Heart right ventricle (tissue), 16 donors: ENCODE results near the gene RALB. TPM values are rescaled to one million over a fixed set of nuclear protein-coding genes. Genes with fewer than 3 reads are reported as not detected.

Experiments
- ATAC-seq, 8 donors: fragments of 200-7000 bp; cut with Tn5 transposase; one replicate each; pipeline ENCODE4 v1.9.1; 2020; ENCODE audit warnings: mild to moderate bottlenecking in 8 of 8, moderate library complexity in 8 of 8, moderate number of reproducible peaks in 1 of 8
- DNase-seq, 2 donors: peaks; one replicate each; pipeline ENCODE4 v3.0.0-alpha.2; 2020
- H3K27ac ChIP-seq, 10 donors: fragments of 200-600 bp; sonication (generic) in 2 of 10; one replicate each; pipeline versions ENCODE4 v1.5.0 to v1.8.0; 2020 to 2022; ENCODE audit warnings: mild to moderate bottlenecking in 3 of 10
- H3K27me3 ChIP-seq, 7 donors: fragments of 200-600 bp; one replicate each; pipeline ENCODE4 v1.8.0; 2021 to 2022; ENCODE audit warnings: mild to moderate bottlenecking in 2 of 7
- H3K36me3 ChIP-seq, 9 donors: fragments of 200-600 bp; sonication (generic) in 1 of 9; one replicate each; pipeline versions ENCODE4 v1.5.0 to v1.8.0; 2020 to 2022; ENCODE audit warnings: mild to moderate bottlenecking in 2 of 9
- H3K4me1 ChIP-seq, 9 donors: fragments of 200-600 bp; sonication (generic) in 1 of 9; one replicate each; pipeline versions ENCODE4 v1.5.0 to v1.8.0; 2020 to 2022; ENCODE audit warnings: mild to moderate bottlenecking in 4 of 9
- H3K4me3 ChIP-seq, 10 donors: fragments of 200-600 bp; sonication (generic) in 2 of 10; one replicate each; pipeline versions ENCODE4 v1.5.0 to v1.8.0; 2020 to 2022; ENCODE audit warnings: mild to moderate bottlenecking in 7 of 10, moderate library complexity in 2 of 10
- H3K9me3 ChIP-seq, 11 donors: fragments of 200-600 bp in 10 of 11; sonication (generic) in 2 of 11; one replicate each; pipeline versions ENCODE4 v1.5.0 to v1.8.0; 2013 to 2022; ENCODE audit warnings: mild to moderate bottlenecking in 2 of 11, control low read depth in 1 of 11, moderate library complexity in 1 of 11
- WGBS, 2 donors: extraction: QIAGEN DNeasy Blood & Tissue Kit; methylation state at CpG; one replicate each; pipeline ENCODE4 v1.1.7; 2013; ENCODE audit warnings: inconsistent platforms in 1 of 2; 5-methylcytosine and 5-hydroxymethylcytosine counted together
- intact Hi-C, 10 donors: fragments of 100-400 bp; cut with DNase I; formaldehyde crosslinking; loops; one replicate each; pipeline versions ENCODE4 v1.11.1 to v1.14.2; 2022
- polyA plus RNA-seq, 2 donors: library from polyadenylated mRNA; stranded (reverse); fragments of 200-250 nt; gene quantifications; one replicate each; pipeline ENCODE4 v1.2.3, GENCODE V29; 2013
- total RNA-seq, 10 donors: library from RNA; stranded (reverse); fragmentation: NEBNext Ultra II Directional in 3 of 10; extraction: Animal tissue kit (Norgen Biotek cat#: 25700) in 3 of 10; gene quantifications; one replicate each; pipeline versions ENCODE4 v1.2.1 to v1.2.4, GENCODE V29; 2021 to 2023
- TF ChIP-seq, protein P1 (sequence below), 9 donors: fragments of 200-600 bp; sonication (generic) in 2 of 9; IDR thresholded peaks; one replicate each; pipeline versions ENCODE4 v1.5.0 to v1.8.0; 2021 to 2022; ENCODE audit warnings: antibody characterized with exemption in 9 of 9, mild to moderate bottlenecking in 5 of 9, moderate library complexity in 1 of 9
- donor health status: Arrhythmogenic right ventricular cardiomyopathy.
- donor health status: ischemic (EF 13 %, LVEDD 7.1; RV severe dilation, severe dysfunction).
- donor health status: healthy with polysubstance abuse.
- donor health status: DM: no; HTN: yes; CAD: no.
- donor health status: DM: no; HTN: no; CAD: no.
- donor health status: ischemic (EF 25% LVEDD 6.9; RV normal size, moderate dysfunction).
- donor health status: ischemic (EF 25% LVEDD 5.7; RV mildly dilated, moderate dysfunction).
- donor health status: healthy.
- donor health status: DM: yes; HTN: yes; CAD: no.
- donor health status: Ischemic cardiomyopathy.
- donor health status: ischemic (EF 35%, LVEDD 5.7; RV mildly dilated, moderate dysfunction).
- donor health status: nonischemic (EF 11% LVEDD 7.7; RV severe dilation, severe dysfunction).
- donor health status: DM: yes; HTN: yes; CAD: no.
- donor health status: PGD.
- donor health status: ischemic (EF 29% LVEDD 5.4; RV normal size, mild dysfunction).
- donor health status: nonischemic (EF 23%, LVEDD 6.1; RV moderate dilation, normal function).

The RALB gene
- total and polyA plus RNA-seq, 12 donors: 21.9 to 68.1 (median 45.0) TPM

DNA sequence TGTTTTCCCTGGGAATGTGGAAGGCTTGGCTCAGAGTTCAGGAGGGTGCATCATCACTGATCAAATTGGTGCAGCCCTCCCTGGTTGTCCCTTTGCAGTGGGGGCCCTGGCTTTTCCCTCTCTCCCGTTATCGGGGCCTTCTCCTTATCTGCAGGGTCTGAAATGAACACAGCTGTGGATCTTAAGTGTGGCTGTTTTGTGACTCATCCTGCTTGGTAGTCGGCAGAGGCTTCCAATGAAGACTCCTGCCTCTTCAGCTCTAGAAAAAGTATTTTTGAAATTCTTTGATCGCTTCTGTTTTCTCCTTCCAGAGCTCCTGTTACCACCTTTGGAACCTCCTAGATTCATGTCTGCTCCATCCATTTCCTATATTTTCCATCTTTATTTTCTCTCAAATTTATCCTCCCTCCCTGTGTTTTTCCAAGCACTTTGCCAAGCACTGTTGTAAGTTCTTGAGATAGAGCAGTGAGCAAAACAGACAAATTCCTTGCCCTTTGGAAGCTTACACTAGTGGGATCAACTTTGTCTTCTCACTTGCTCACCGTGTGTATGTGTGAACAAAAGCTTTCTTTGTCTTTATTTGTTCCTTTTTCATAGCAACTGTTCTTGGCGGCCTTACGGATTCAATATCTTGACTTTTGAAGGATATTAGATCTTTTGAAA, 45.7 kb downstream of the RALB start:
- TF ChIP-seq, protein P1, sequence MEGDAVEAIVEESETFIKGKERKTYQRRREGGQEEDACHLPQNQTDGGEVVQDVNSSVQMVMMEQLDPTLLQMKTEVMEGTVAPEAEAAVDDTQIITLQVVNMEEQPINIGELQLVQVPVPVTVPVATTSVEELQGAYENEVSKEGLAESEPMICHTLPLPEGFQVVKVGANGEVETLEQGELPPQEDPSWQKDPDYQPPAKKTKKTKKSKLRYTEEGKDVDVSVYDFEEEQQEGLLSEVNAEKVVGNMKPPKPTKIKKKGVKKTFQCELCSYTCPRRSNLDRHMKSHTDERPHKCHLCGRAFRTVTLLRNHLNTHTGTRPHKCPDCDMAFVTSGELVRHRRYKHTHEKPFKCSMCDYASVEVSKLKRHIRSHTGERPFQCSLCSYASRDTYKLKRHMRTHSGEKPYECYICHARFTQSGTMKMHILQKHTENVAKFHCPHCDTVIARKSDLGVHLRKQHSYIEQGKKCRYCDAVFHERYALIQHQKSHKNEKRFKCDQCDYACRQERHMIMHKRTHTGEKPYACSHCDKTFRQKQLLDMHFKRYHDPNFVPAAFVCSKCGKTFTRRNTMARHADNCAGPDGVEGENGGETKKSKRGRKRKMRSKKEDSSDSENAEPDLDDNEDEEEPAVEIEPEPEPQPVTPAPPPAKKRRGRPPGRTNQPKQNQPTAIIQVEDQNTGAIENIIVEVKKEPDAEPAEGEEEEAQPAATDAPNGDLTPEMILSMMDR (IDR thresholded peaks at IDR 0.05): no peak
- ATAC-seq (peak in 1 of 8 donors; percentile 30), DNase-seq (no peak)
- H3K4me3 ChIP-seq: no peak overlapping the region
- 66 to 70% methylated on average over 7 of the region's 7 CpGs for WGBS, 2 donors
- peaks cover 0 to 96% (median 16%) of the 10 kb centered on the region in 9 donors for H3K36me3 ChIP-seq
- peaks cover 0 to 10% (median 9%) of the 10 kb centered on the region in 9 donors for H3K4me1 ChIP-seq
- H3K9me3 ChIP-seq: no peaks in the 10 kb centered on the region
- intact Hi-C loops: no loop called here
- no peak overlapping the region for H3K27ac ChIP-seq
- no peaks in the 10 kb centered on the region for H3K27me3 ChIP-seq

DNA sequence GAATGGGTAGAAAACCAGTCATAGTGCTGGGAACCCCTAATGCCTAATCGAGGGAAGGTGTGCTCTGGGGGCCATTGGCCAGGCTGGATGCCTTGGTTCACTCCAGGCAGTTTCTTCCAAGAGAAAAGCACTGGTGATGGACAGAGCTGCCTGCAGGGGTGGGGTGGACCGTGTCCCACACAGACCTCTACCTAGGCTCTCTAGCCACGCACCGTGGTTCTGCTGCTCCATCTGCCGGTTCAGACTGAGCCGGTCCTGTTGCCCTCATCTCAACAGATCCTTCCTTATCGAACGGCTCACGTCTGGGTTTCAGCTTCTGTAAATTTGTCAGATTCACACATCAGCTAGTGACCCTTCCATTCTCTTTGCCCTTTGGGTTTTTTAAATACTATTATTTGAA, 46.4 kb downstream of the RALB start:
- intact Hi-C loops: no loop called here
- no peak overlapping the region for H3K27ac ChIP-seq
- ATAC-seq (no peak), DNase-seq (no peak)
- H3K4me1 ChIP-seq: peaks cover 0 to 3% (median 2%) of the 10 kb centered on the region in 9 donors
- H3K4me3 ChIP-seq: no peak overlapping the region
- WGBS, 2 donors: 97 to 98% methylated on average over 9 of the region's 9 CpGs
- TF ChIP-seq, protein P1 (IDR thresholded peaks at IDR 0.05): no peak
- no peaks in the 10 kb centered on the region for H3K27me3 ChIP-seq
- H3K36me3 ChIP-seq: peaks cover 0 to 95% (median 16%) of the 10 kb centered on the region in 9 donors
- no peaks in the 10 kb centered on the region for H3K9me3 ChIP-seq

DNA sequence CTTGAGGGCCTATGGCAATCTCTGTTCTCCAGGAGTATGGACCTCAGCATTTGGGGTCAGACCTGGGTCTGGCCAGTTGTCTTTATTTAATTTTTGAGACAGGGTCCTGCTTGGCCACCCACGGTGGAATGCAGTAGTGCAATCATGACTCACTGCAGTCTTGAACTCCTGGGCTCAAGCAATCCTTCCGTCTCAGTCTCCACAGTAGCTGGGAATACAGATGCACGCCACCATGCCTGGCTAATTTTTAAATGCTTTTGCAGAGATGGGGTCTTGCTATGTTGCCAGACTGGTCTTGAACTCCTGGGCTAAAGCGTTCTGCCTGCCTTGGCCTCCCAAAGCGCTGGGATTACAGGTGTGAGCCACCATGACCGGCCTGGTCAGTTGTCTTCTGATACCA, 46.9 kb downstream of the RALB start:
- no peak overlapping the region for H3K4me3 ChIP-seq
- no peaks in the 10 kb centered on the region for H3K27me3 ChIP-seq
- WGBS, 2 donors: 94 to 95% methylated on average over 6 of the region's 6 CpGs
- H3K9me3 ChIP-seq: no peaks in the 10 kb centered on the region
- ATAC-seq (no peak), DNase-seq (no peak)
- TF ChIP-seq, protein P1 (IDR thresholded peaks at IDR 0.05): no peak
- H3K4me1 ChIP-seq: no peaks in the 10 kb centered on the region
- intact Hi-C loops: no loop called here
- H3K36me3 ChIP-seq: peaks cover 0 to 93% (median 16%) of the 10 kb centered on the region in 9 donors
- H3K27ac ChIP-seq: no peak overlapping the region

DNA sequence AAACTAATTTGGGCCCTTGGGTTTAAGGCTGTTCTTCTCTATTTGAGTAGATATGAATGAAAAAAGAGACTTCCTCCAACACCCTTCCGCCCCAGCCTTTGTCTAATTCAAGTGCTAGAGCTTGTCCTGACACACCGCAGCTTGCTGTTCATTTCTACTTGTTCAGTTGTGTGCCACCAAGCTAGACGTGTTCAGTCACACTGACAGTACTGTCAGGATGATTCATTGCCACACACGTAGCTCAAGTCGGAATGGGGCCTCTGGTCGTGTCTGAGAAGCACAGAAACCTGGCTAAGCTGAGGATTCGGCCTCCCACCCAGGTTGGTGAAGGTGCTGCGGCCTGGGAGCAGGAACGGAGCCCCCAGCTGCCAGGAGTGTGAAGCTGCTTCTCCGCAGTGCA, 47.7 kb downstream of the RALB start:
- DNase-seq (no peak), ATAC-seq (no peak)
- WGBS, 2 donors: 91% methylated on average over 10 of the region's 10 CpGs
- TF ChIP-seq, protein P1 (IDR thresholded peaks at IDR 0.05): no peak
- intact Hi-C loops: loop anchor here in 1 of 10 donors (5.0 kb wide), 1 partner anchor 43 kb away; no protein-coding TSS in a partner anchor
- H3K27me3 ChIP-seq: no peaks in the 10 kb centered on the region
- no peaks in the 10 kb centered on the region for H3K9me3 ChIP-seq
- no peak overlapping the region for H3K27ac ChIP-seq
- H3K4me3 ChIP-seq: no peak overlapping the region
- H3K36me3 ChIP-seq: peaks cover 0 to 87% (median 16%) of the 10 kb centered on the region in 9 donors
- H3K4me1 ChIP-seq: no peaks in the 10 kb centered on the region
